ENCODE results near the gene SLX4IP.

Gene SLX4IP

GRCh38 chr20:10550204-10551118 is 115.4 kb downstream of the SLX4IP start:
- DNase-seq (ENCODE audit: low read depth, low spot score), result no peak

DNA sequence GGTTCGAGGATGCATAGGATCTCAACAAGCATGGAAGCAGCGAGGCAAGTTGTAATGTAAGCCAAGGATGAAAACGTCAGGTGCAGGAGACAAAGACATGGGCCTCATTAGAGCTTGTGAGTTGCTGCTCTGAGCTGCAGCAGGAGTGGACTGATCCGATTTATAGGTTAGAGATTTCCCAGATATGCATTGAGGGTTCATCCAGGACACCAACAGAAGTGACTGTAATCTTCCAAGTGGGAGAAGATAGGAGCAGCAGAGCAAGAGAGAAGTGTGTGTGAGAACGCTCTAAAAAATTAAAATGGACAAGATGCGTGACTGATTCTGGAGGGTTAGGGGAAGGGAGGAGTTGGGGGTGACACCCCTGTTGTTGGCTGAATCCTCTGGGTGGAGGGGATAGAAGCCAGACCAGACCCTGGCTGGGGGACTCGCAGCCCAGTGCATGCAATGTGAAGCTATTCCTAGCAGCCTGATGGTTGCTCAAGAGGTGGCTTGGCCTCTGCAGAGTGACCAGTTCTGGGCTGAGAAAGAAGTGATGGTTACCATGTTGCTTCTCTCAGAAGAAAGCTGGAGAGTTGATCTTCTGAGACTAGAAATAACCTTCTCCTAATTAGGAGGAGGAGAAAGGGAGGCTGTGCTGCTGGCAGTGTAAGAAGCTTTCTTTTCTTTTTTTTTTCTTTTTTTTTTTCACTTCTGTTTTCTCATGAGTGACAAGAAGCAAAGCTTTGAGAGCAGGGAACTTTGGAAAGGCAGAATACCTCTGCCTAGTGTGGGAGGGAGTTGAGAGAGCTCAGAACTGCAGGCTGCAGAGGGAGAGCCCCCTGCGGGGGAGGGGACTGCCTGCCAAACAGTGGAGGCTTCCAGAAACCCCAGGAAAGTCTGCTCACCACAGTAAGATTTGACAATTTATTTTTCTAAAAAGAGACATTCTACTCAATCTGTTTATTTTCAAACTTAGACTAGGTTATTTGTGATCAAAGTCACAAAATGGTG is 116.9 kb downstream of the SLX4IP start:
- DNase-seq (ENCODE audit: low read depth, low spot score), result no peak

- peak; percentile 78 for DNase-seq (ENCODE audit: low read depth, low spot score)
These were observed 118.3 kb downstream of the SLX4IP start for GRCh38 chr20:10553326-10553984.

GRCh38 chr20:10554285-10554684 is 119.2 kb downstream of the SLX4IP start:
- DNase-seq (ENCODE audit: low read depth, low spot score), result no peak

- DNase-seq (ENCODE audit: low read depth, low spot score), result no peak
These were observed 120.3 kb downstream of the SLX4IP start for GRCh38 chr20:10555393-10555792.

DNA sequence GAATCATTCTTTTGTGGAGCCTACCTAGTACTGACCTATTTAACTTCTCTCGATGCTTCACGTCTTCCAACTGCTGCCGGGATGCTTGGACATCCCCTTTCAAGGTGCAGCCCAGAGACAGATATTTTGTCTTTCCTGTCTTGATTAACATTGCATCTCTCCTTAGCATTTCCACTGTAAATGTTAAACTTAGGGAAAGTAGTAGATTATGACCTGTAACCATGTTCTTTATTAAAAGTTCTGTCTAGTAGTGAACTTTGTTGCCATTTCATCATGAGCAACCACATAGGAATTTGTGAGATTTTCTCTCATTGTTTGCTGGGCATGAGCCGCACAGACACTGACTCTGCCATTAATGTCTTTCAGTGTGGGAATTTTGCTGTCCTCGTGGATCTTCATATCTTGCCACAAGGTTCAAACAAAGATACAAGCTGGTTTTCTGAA is 120.8 kb downstream of the SLX4IP start:
- DNase-seq (ENCODE audit: low read depth, low spot score), result no peak

DNA sequence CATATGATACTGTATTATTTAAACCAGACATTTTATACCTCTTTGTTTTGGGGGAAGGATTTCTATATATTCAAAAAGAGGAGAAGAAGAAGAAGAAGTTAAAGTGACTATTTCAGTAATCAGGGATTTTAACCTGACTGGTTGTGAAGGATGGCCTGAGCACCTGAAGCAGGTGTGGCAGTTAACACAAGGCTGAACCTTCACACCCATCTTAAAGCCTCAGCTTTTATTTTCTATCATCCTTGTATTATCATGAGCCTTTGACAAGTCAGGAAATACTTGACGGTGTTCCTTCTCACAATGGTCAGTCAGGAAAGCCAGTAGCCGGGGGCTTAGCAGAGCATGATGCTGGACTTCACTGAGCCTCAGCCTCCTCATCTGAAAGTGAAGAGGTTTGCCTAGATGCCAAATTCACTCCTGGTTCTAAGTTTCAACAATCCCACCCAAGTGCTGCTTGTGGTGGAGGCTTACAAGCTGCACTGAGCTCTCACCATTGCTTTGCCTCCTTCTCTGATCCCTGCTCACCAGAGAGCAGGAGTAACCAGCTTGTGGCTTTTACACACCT is 121.5 kb downstream of the SLX4IP start:
- DNase-seq (ENCODE audit: low read depth, low spot score), result no peak

- DNase-seq (ENCODE audit: low read depth, low spot score), result no peak
These were observed 122.6 kb downstream of the SLX4IP start for GRCh38 chr20:10557685-10558084.

GRCh38 chr20:10558635-10559187 is 123.6 kb downstream of the SLX4IP start:
- DNase-seq (ENCODE audit: low read depth, low spot score), result no peak

GRCh38 chr20:10559266-10559665 is 124.2 kb downstream of the SLX4IP start:
- no peak for DNase-seq (ENCODE audit: low read depth, low spot score)

- DNase-seq (ENCODE audit: low read depth, low spot score), result no peak
These were observed 125.6 kb downstream of the SLX4IP start for GRCh38 chr20:10560686-10561085.

DNA sequence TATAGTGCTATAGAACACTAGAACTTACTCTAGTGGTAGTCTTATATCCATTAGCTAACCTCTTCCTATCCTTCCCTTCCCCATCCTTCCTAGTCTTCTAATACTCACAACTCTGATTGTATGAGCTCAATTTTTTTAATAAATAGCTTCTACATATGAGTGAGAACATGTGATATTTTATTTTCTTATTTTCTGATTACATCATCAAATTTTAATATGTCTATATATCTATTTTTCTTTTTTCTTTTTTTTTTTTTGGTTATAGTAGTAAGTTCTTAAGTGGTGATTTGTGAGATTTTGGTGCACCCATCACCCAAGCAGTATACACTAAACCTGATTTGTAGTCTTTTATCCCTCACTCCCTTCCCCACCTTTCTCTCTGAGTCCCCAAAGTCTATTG is 126.2 kb downstream of the SLX4IP start:
- no peak for DNase-seq (ENCODE audit: low read depth, low spot score)

GRCh38 chr20:10562899-10563298 is 127.8 kb downstream of the SLX4IP start:
- no peak for DNase-seq (ENCODE audit: low read depth, low spot score)

- DNase-seq (ENCODE audit: low read depth, low spot score), result no peak
These were observed 128.9 kb downstream of the SLX4IP start for GRCh38 chr20:10563935-10564492.

GRCh38 chr20:10565191-10565921 is 130.3 kb downstream of the SLX4IP start:
- DNase-seq (ENCODE audit: low read depth, low spot score), result no peak

DNA sequence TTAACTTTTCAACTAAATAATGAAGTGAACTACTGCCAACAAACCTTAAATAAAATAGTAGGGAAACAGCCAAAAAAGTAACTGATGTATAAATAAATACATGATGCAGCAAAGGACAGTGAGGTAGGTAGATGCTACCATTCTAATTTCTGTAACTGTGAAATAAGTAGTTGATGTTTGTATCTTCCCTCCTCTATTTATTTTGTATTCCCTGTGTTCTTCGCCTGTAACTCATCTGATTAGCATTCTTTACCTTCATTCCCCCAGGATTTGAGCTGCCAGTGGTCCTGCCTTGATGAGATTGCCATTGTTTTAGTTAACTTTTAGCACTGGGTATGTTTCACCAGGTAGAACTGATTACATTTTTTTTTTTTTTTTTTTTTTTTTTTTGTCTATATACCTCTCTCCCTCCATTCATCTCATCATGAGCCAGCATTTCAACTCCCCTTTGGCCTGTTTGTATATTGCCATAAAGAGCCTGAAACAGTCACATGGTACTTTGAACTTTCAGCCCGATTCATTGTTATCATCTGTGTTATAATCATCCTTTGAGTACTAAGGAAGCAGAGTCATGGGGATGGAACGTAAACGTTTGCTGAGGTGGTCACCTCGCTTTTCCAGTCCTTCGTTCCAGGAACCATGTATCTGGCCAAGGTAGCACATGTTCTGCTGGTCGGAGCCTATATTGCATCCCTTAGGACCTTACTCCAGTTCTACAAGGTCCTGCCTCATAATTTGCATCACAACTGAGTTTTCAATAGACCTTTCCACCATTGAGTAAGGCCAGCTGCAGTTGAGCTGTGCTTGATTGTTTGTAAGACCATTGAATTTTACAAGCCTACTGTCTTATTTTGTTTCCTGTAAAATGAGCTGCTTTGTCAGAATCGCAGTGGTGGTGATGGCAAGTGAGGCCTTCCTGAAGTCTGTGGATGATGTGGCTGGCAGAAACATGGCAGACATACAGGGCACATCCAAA is 131.1 kb downstream of the SLX4IP start:
- no peak for DNase-seq (ENCODE audit: low read depth, low spot score)

GRCh38 chr20:10568032-10568431 is 132.9 kb downstream of the SLX4IP start:
- no peak for DNase-seq (ENCODE audit: low read depth, low spot score)

GRCh38 chr20:10571313-10571815 is 136.3 kb downstream of the SLX4IP start:
- no peak for DNase-seq (ENCODE audit: low read depth, low spot score)

DNA sequence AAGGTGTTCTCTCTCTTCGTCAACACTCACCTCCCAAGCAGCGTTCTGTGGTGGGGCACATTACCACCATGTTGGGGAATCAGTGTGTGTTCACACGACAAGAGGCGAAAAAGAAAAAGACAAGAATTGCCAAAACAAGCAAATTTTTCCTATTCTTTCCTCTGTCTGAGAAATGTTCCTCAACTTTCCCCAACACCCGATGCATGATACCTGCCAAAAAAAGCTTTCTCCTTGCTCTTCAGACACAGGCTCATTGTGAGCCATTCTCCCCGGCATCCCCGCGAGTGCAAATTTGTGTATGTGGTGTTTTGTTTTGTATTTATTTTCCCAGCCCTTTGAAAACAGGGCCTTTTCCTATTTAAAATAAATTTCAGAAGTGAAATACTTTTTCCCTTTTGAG is 137.7 kb downstream of the SLX4IP start:
- DNase-seq (ENCODE audit: low read depth, low spot score), result no peak

Data from smooth muscle cell of the brain vasculature (primary cell).